ENCODE measurements around the gene DNAH7. TPM values are rescaled to one million over a fixed set of nuclear protein-coding genes. Genes with fewer than 3 reads are reported as not detected.

Gene DNAH7
- total and polyA plus RNA-seq, 9 donors, result 0.30 to 27.3 (median 1.6) TPM

DNA sequence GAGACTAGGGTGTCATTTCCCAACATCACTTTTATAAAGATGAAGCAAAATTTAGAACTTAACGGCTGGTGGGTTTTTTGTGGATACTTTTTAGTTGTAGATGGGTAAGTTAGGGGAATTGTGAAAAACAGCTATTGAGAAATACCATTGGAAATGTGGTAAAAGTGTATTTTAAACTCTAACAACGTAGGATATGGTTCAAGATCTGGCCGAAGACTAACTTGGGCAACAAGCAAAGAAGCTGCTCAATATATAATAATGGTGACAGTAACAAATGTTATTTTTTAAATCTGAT, 1.6 kb downstream of the DNAH7 start:
- Histone ChIP-seq H3K27me3 (no peaks in the 10 kb centered on the region), H3K4me1 (ENCODE audit: insufficient read depth) (no peaks in the 10 kb centered on the region), H3K9me3 (no peaks in the 10 kb centered on the region), H3K27ac (no peak overlapping the region), H3K36me3 (no peaks in the 10 kb centered on the region), H3K4me3 (no peak overlapping the region)
- WGBS, 3 donors, result 8 to 12% (median 11%) methylated on average over 3 of the region's 3 CpGs
- TF ChIP-seq, protein P1, sequence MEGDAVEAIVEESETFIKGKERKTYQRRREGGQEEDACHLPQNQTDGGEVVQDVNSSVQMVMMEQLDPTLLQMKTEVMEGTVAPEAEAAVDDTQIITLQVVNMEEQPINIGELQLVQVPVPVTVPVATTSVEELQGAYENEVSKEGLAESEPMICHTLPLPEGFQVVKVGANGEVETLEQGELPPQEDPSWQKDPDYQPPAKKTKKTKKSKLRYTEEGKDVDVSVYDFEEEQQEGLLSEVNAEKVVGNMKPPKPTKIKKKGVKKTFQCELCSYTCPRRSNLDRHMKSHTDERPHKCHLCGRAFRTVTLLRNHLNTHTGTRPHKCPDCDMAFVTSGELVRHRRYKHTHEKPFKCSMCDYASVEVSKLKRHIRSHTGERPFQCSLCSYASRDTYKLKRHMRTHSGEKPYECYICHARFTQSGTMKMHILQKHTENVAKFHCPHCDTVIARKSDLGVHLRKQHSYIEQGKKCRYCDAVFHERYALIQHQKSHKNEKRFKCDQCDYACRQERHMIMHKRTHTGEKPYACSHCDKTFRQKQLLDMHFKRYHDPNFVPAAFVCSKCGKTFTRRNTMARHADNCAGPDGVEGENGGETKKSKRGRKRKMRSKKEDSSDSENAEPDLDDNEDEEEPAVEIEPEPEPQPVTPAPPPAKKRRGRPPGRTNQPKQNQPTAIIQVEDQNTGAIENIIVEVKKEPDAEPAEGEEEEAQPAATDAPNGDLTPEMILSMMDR (IDR thresholded peaks at IDR 0.05), result no peak
- TF ChIP-seq EP300 (IDR thresholded peaks at IDR 0.05), result no peak
- intact Hi-C loops (cut with DNase I), result no loop called here
- no peak for DNase-seq

DNA sequence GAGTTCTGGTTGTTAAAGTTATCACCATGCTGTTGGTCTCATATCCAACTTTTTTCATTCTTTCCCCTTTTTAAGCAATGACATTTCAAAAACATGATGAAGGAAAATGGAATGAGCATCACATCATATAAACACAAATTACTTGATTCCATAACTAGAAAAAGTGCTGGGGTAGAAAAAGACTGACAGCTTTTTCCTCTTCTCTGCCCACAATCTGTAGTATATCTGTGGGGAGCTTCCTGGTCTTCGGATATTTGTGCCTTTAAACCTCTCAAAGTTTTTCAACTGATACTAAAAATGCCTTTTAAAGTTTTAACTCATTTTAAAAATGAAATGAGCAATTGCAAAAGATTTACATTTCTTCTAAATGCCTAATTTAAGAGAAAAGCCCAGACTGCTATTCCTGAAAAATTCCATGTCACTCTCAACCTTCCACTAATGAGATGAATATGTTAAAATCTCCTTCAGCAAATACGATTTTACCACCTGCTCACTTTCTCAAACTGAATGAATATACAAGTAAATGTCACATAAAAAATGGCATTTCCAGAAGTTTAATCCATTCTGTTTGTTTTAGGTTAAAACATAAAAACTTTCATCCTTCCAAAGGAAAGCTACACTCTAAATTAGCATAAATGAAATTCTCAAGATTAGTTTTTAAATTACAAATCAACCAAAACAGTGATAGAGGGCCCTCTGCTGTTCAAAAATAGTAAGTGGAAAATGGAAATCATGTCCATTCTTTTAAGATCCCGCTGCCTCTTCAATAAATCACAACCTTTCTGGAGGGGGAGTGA, 2.1 kb downstream of the DNAH7 start:
- no peaks in the 10 kb centered on the region for H3K36me3 ChIP-seq
- H3K27ac ChIP-seq, result no peak overlapping the region
- TF ChIP-seq, protein P1 (IDR thresholded peaks at IDR 0.05), result peak in 1 of 3 donors; percentile 19
- TF ChIP-seq EP300 (IDR thresholded peaks at IDR 0.05), result no peak
- no peak for TF ChIP-seq POLR2A (IDR thresholded peaks at IDR 0.05)
- no peak for DNase-seq
- no peaks in the 10 kb centered on the region for H3K4me1 ChIP-seq (ENCODE audit: insufficient read depth)
- no peak overlapping the region for H3K4me3 ChIP-seq
- 41 to 49% (median 41%) methylated on average over 3 of the region's 3 CpGs for WGBS, 3 donors
- H3K9me3 ChIP-seq, result no peaks in the 10 kb centered on the region
- intact Hi-C loops (cut with DNase I), result no loop called here
- no peaks in the 10 kb centered on the region for H3K27me3 ChIP-seq

DNA sequence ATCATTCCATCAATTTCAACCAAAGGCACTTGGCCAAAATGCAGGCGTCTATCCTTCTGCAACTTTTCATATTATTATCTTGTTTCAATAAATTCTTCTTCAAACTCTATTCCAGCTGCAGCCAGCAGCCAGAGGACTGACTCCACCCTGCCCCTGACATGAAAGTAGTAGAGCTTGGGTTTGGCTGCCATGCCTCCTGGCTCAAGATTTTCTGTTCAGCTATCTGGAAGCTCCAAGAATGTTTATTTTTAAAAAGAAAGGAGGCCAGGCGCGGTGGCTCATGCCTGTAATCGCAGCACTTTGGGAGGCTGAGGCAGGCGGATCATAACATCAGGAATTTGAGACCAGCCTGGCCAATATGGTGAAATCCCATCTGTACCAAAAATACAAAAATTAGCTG, 4.9 kb downstream of the DNAH7 start:
- no peaks in the 10 kb centered on the region for H3K4me1 ChIP-seq (ENCODE audit: insufficient read depth)
- H3K27ac ChIP-seq, result no peak overlapping the region
- intact Hi-C loops (cut with DNase I), result no loop called here
- TF ChIP-seq, protein P1 (IDR thresholded peaks at IDR 0.05), result no peak
- TF ChIP-seq POLR2A (IDR thresholded peaks at IDR 0.05) (no peak), EP300 (IDR thresholded peaks at IDR 0.05) (no peak)
- no peaks in the 10 kb centered on the region for H3K9me3 ChIP-seq
- no peaks in the 10 kb centered on the region for H3K27me3 ChIP-seq
- 81 to 84% (median 82%) methylated on average over 5 of the region's 5 CpGs for WGBS, 3 donors
- DNase-seq, result no peak
- no peak overlapping the region for H3K4me3 ChIP-seq
- H3K36me3 ChIP-seq, result no peaks in the 10 kb centered on the region

DNA sequence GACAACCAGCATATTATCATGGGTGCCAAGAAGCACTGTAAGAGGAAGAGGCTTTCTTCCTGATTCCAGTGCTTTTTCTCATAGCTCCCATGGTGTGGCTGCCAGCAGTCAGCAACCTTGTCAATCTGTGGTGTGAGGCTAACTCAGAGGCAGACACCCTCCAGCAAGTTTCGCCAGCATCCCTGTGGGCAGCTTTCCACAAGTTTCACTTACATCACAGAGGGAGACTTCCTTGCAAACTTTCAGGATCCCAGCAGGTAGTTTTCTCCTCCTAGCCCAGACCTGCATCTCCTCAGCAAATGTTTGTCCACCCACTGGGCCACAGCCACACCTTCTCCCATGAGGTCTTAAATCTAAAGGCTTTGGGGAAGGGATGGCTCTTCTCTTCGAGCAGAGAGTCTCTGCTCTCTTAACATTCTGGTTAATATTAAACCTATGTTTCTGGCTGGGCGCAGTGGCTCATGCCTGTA, 9.1 kb downstream of the DNAH7 start:
- TF ChIP-seq, protein P1 (IDR thresholded peaks at IDR 0.05), result no peak
- TF ChIP-seq EP300 (IDR thresholded peaks at IDR 0.05), result no peak
- no peak for TF ChIP-seq POLR2A (IDR thresholded peaks at IDR 0.05)
- intact Hi-C loops (cut with DNase I), result no loop called here
- no peak for DNase-seq

More for the DNA sequence above, 9.1 kb downstream of the DNAH7 start:
- H3K36me3 ChIP-seq, result no peaks in the 10 kb centered on the region
- H3K4me1 ChIP-seq (ENCODE audit: insufficient read depth), result no peaks in the 10 kb centered on the region
- no peak overlapping the region for H3K4me3 ChIP-seq
- H3K27ac ChIP-seq, result no peak overlapping the region
- H3K27me3 ChIP-seq, result no peaks in the 10 kb centered on the region
- WGBS, 3 donors, result 78 to 87% (median 84%) methylated on average over 3 of the region's 3 CpGs
- no peaks in the 10 kb centered on the region for H3K9me3 ChIP-seq

All from ovary (tissue), 9 donors.